H1 (cell line): ENCODE data around the gene NACAD. TPM values are rescaled to one million over a fixed set of nuclear protein-coding genes. Genes with fewer than 3 reads are reported as not detected.

Source experiments
- CTCF ChIA-PET: fragments of 300-600 bp; sonication (Branson Sonifier 250); formaldehyde crosslinking; loops from one replicate; lab custom pipeline; 2021; ENCODE audit not compliant: partially characterized antibody; lab: Charles Lee
- POLR2A ChIA-PET: fragments of 300-600 bp; sonication (Branson Sonifier 250); formaldehyde crosslinking; loops from one replicate; lab custom pipeline; 2021; ENCODE audit warnings: inconsistent platforms; ENCODE audit not compliant: partially characterized antibody; lab: Charles Lee
- DNase-seq, 2 experiments: peaks; one replicate each; pipeline versions ENCODE4 v3.0.0 to v3.0.0-alpha.2; 2010 to 2022; ENCODE audit warnings: low spot score in 2 of 2, low read depth in 1 of 2, mixed read lengths in 1 of 2
- FAIRE-seq: peaks from 2 replicates; lab custom pipeline; 2011; peaks lifted over from hg19 to GRCh38; lab: Jason Lieb, UNC
- H2AFZ ChIP-seq: 2 replicates; pipeline ENCODE4 v1.8.1; 2012; ENCODE audit warnings: low read length, inconsistent platforms
- H2AK5ac ChIP-seq: 2 replicates; pipeline ENCODE4 v1.6.1; 2013; ENCODE audit warnings: low read depth, low read length
- H2BK120ac ChIP-seq: replicated peaks from 2 replicates; pipeline ENCODE3; 2013; ENCODE audit warnings: low read depth, low read length, inconsistent platforms
- H2BK12ac ChIP-seq: 2 replicates; pipeline ENCODE4 v1.6.1; 2013; ENCODE audit warnings: low read depth, low read length
- H2BK15ac ChIP-seq: 2 replicates; pipeline ENCODE4 v1.6.1; 2013; ENCODE audit warnings: low read length
- H2BK20ac ChIP-seq: 2 replicates; pipeline ENCODE4 v1.6.1; 2013; ENCODE audit warnings: low read length
- H2BK5ac ChIP-seq: 2 replicates; pipeline ENCODE4 v1.6.1; 2013; ENCODE audit warnings: low read depth, low read length
- H3K14ac ChIP-seq: 2 replicates; pipeline ENCODE4 v1.6.1; 2013; ENCODE audit warnings: inconsistent platforms; ENCODE audit not compliant: insufficient read length
- H3K18ac ChIP-seq: 2 replicates; pipeline ENCODE4 v1.6.1; 2013; ENCODE audit warnings: low read length; ENCODE audit errors: extremely low read depth
- H3K23ac ChIP-seq: 2 replicates; pipeline ENCODE4 v1.6.1; 2013; ENCODE audit warnings: inconsistent platforms; ENCODE audit not compliant: insufficient read length
- H3K23me2 ChIP-seq: 2 replicates; pipeline ENCODE4 v1.6.1; 2013; ENCODE audit warnings: low read depth, low read length
- H3K27ac ChIP-seq: 2 replicates; pipeline ENCODE4 v1.6.1; 2011; ENCODE audit warnings: low read depth, low read length, inconsistent platforms
- H3K27me3 ChIP-seq, 4 experiments: replicated peaks in 1 of 4; 1 replicate in 1 of 4; 2 replicates in 3 of 4; pipeline versions ENCODE4 v1.6.1 to v1.8.1; 2011 to 2013; ENCODE audit warnings: low read length in 3 of 4, mild to moderate bottlenecking in 3 of 4, inconsistent platforms in 2 of 4, mixed read lengths in 2 of 4, moderate library complexity in 1 of 4; ENCODE audit not compliant: control insufficient read depth in 3 of 4, insufficient read depth in 3 of 4; ENCODE audit errors: extremely low read depth in 1 of 4
- H3K36me3 ChIP-seq, 4 experiments: 2 replicates each; pipeline versions ENCODE4 v1.6.1 to v1.8.1; 2011 to 2013; ENCODE audit warnings: mild to moderate bottlenecking in 4 of 4, low read length in 3 of 4, moderate library complexity in 2 of 4, control low read depth in 1 of 4, inconsistent platforms in 1 of 4; ENCODE audit not compliant: insufficient read depth in 4 of 4, control insufficient read depth in 2 of 4
- H3K4ac ChIP-seq: replicated peaks from 2 replicates; pipeline ENCODE3; 2013; ENCODE audit warnings: low read length, low read depth, mixed read lengths, inconsistent platforms; ENCODE audit not compliant: insufficient read length
- H3K4me1 ChIP-seq, 4 experiments: replicated peaks in 1 of 4; 1 replicate in 1 of 4; 2 replicates in 3 of 4; pipeline versions ENCODE4 v1.6.1 to v1.8.1; 2011 to 2013; ENCODE audit warnings: low read length in 3 of 4, inconsistent platforms in 2 of 4, mixed read lengths in 1 of 4; ENCODE audit not compliant: insufficient read depth in 4 of 4, control insufficient read depth in 3 of 4
- H3K4me2 ChIP-seq, 2 experiments: 2 replicates each; pipeline versions ENCODE4 v1.6.1 to v1.8.1; 2011 to 2013; ENCODE audit warnings: low read depth in 2 of 2, low read length in 2 of 2, control low read depth in 1 of 2, inconsistent platforms in 1 of 2, mild to moderate bottlenecking in 1 of 2; ENCODE audit not compliant: insufficient read depth in 1 of 2
- H3K4me3 ChIP-seq, 4 experiments: fragments of 200-600, 300-600 bp in 1 of 4; sonication (generic), shearing (Covaris generic), sonication (Bioruptor Twin) in 1 of 4; 2 replicates each; pipeline versions ENCODE4 v1.5.1 to v1.8.1; 2011 to 2016; ENCODE audit warnings: low read length in 4 of 4, low read depth in 3 of 4, control low read depth in 2 of 4, inconsistent platforms in 2 of 4, mild to moderate bottlenecking in 2 of 4, mixed read lengths in 1 of 4, moderate library complexity in 1 of 4; ENCODE audit not compliant: insufficient read depth in 2 of 4; ENCODE audit errors: extremely low read depth in 1 of 4
- H3K56ac ChIP-seq: replicated peaks from 2 replicates; pipeline ENCODE3; 2013; ENCODE audit warnings: low read depth, mild to moderate bottlenecking, mixed read lengths, low read length, inconsistent platforms; ENCODE audit not compliant: insufficient read length
- H3K79me1 ChIP-seq: 2 replicates; pipeline ENCODE4 v1.6.1; 2013; ENCODE audit warnings: low read depth, low read length, control low read depth
- H3K79me2 ChIP-seq, 2 experiments: 2 replicates each; pipeline versions ENCODE4 v1.6.1 to v1.8.1; 2012 to 2013; ENCODE audit warnings: low read length in 2 of 2, mild to moderate bottlenecking in 2 of 2, inconsistent platforms in 1 of 2; ENCODE audit not compliant: insufficient read depth in 2 of 2, control insufficient read depth in 1 of 2
- H3K9ac ChIP-seq, 4 experiments: replicated peaks in 1 of 4; 1 replicate in 1 of 4; 2 replicates in 3 of 4; pipeline versions ENCODE4 v1.6.1 to v1.8.1; 2011 to 2013; ENCODE audit warnings: low read depth in 3 of 4, low read length in 3 of 4, control low read depth in 2 of 4, mild to moderate bottlenecking in 2 of 4, moderate library complexity in 2 of 4, inconsistent platforms in 1 of 4; ENCODE audit errors: extremely low read depth in 1 of 4
- H3K9me3 ChIP-seq, 2 experiments: 2 replicates each; pipeline versions ENCODE4 v1.6.1 to v1.8.1; 2012 to 2013; ENCODE audit warnings: mild to moderate bottlenecking in 2 of 2, moderate library complexity in 2 of 2, control low read depth in 1 of 2, inconsistent platforms in 1 of 2, low read depth in 1 of 2, low read length in 1 of 2, mixed read lengths in 1 of 2; ENCODE audit not compliant: insufficient read depth in 2 of 2
- H4K20me1 ChIP-seq, 2 experiments: replicated peaks in 1 of 2; 2 replicates each; pipeline versions ENCODE3 to v1.8.1; 2011 to 2013; ENCODE audit warnings: inconsistent platforms in 2 of 2, low read length in 2 of 2, mild to moderate bottlenecking in 1 of 2; ENCODE audit not compliant: insufficient read depth in 2 of 2, control insufficient read depth in 1 of 2
- H4K5ac ChIP-seq: 2 replicates; pipeline ENCODE4 v1.6.1; 2013; ENCODE audit warnings: low read length, low read depth, mixed read lengths, inconsistent platforms; ENCODE audit not compliant: insufficient read length
- H4K8ac ChIP-seq: 2 replicates; pipeline ENCODE4 v1.8.0; 2013; ENCODE audit warnings: mild to moderate bottlenecking, moderate library complexity, low read length, inconsistent platforms; ENCODE audit not compliant: insufficient read depth; ENCODE audit errors: extremely low read depth
- H4K91ac ChIP-seq: replicated peaks from 2 replicates; pipeline ENCODE3; 2013; ENCODE audit warnings: low read length, mixed read lengths, inconsistent platforms; ENCODE audit not compliant: insufficient read length
- CBX8 ChIP-seq: fragments of 300-800, 300-1000 bp; sonication (generic); IDR thresholded peaks from 2 replicates; pipeline ENCODE4 v1.7.1; 2016; ENCODE audit warnings: low read depth, low read length, borderline replicate concordance
- WGBS, 2 experiments: shearing (Covaris generic) in 1 of 2; methylation state at CpG; one replicate each; pipeline versions ENCODE4 v1.1.6 to v1.1.7; 2013 to 2015; ENCODE audit warnings: low lambda C conversion rate in 2 of 2, mixed read lengths in 2 of 2, inconsistent platforms in 1 of 2, low coverage in 1 of 2, missing lambda C conversion rate in 1 of 2; ENCODE audit not compliant: insufficient replicate concordance in 2 of 2, insufficient coverage in 1 of 2, insufficient read length in 1 of 2; ENCODE audit errors: extremely low coverage in 1 of 2, missing lambda C conversion rate in 1 of 2; 5-methylcytosine and 5-hydroxymethylcytosine counted together
- polyA plus RNA-seq, 7 experiments: library from polyadenylated mRNA; depleted of rRNA in 3 of 7; stranded (reverse) in 5 of 7; unstranded in 2 of 7; fragments of >200 nt in 5 of 7; fragments of 200-250 nt in 2 of 7; gene quantifications; 1 replicate in 5 of 7; 2 replicates in 1 of 7; 4 replicates in 1 of 7; pipeline versions ENCODE4 v1.2.1 to v1.2.3, GENCODE V29; 2011 to 2013; ENCODE audit warnings: missing spikeins in 2 of 7, mixed read lengths in 2 of 7
- total RNA-seq: library from RNA; stranded (reverse); fragmentation: NEBNext Ultra II Directional; extraction: Animal tissue kit (Norgen Biotek cat#: 25700); gene quantifications from 2 replicates; pipeline ENCODE4 v1.2.1, GENCODE V29; 2021

Gene NACAD
- total and polyA plus RNA-seq, 2 of the 8 experiments (the other 6 are each of a cell fraction or from before 2014, with no cell fraction given): 1.3 to 6.0 TPM

DNA sequence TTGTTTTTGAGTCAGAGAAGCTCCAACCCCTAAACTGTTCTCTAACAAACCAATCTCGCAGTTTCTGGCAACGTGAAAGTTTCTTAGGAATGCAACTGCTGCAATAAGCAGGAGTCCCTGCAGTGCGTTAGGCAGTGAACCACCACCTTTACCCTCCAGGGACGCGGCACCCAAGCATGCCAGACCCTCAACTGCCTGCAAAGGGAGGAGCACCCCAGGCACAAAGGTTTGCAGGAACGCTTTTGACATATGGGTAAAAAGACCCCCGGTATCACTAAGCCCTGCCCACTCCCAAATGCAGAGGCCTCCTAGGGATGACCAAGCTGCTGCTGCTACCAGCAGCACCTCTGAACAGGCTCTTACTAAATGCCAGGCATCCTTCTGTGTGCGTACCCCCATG lies 18.1 kb upstream of the NACAD start:
- Histone ChIP-seq H2AFZ (no peak overlapping the region), H3K14ac (no peak overlapping the region), H3K18ac (no peak overlapping the region), H2BK120ac (no peak overlapping the region), H4K5ac (no peak overlapping the region), H3K79me2 (peaks cover 8 to 50% of the 10 kb centered on the region in 2 experiments), H4K8ac (no peak overlapping the region; the same call in 1 of the 2 replicates), H4K91ac (no peak overlapping the region), H3K9ac (no peak overlapping the region), H4K20me1 (peaks cover 16 to 46% of the 10 kb centered on the region in 2 experiments), H3K36me3 (peaks cover 60 to 76% (median 72%) of the 10 kb centered on the region in 4 experiments), H3K9me3 (no peaks in the 10 kb centered on the region), H3K27ac (no peak overlapping the region), H2AK5ac (no peak overlapping the region), H3K4ac (no peak overlapping the region), H3K56ac (no peak overlapping the region), H3K27me3 (no peaks in the 10 kb centered on the region), H3K79me1 (peaks cover 10% of the 10 kb centered on the region), H3K4me2 (no peak overlapping the region), H2BK15ac (no peak overlapping the region), H3K4me1 (peaks cover 0 to 3% (median under 1%) of the 10 kb centered on the region in 4 experiments; a peak in 1 of 7 replicates), H2BK5ac (no peak overlapping the region), H3K23ac (no peak overlapping the region), H3K4me3 (no peak overlapping the region), H2BK20ac (no peak overlapping the region), H2BK12ac (no peak overlapping the region), H3K23me2 (no peaks in the 10 kb centered on the region; the same call in 1 of the 2 replicates)
- POLR2A ChIA-PET: interaction anchor here (0.7 to 3.2 kb wide), 4 partner anchors 7 to 117 kb away, joined by 3 to 15 read pairs (median 4); no protein-coding TSS in a partner anchor
- WGBS, 2 experiments: 85% methylated on average over 8 of the region's 8 CpGs; no CpG with 5 or more reads in 1 of the 2 experiments
- FAIRE-seq: no peak
- DNase-seq: no peak
- CTCF ChIA-PET: no interaction called here
- TF ChIP-seq CBX8: no peak
